ENCODE data around the gene SPINK2.

SPINK2 gene

DNA sequence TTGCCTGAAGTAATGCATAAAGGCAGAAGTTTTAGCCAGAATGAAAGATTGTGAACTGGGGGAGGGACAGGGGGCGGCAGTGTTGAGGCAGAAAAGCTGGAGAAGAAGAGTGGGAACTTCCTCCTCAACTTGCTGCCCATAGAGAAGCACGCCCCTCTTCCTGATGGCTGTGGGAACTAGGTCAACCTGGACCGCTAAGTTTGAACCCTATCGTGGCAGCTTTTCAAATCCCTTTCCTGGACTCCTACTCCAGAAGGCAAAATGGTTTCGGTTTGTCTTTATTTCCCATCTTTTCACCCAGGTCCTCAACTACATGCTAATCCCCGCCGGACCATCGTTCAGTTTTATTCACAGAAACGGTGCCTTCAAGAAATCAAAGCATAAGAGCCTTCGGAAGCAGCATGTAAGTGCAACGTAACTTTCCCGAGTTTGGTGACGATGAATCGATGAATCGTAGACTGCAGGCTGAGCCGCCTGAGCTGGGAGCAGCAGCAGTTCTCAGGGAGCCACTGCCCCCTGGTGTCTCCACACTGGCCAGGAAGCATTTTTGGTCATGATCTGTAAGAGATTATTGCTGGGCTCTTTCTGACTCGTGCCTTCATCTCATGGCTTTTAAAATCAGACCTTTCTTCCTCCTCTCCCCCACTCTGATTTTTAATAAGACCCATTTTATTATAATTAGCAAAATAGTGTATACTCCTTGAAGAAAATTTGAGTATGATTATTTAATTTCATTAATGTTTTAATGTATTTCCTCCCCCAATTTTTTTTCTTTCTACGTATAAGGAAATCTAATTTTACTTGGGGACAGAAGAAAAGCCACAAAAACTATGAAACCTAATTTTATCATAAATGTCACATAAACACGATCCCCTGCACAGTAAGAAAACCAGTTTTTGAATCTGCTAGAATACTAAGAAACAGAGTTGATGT lies 21.4 kb downstream of the SPINK2 start:
- DNase-seq = peak; percentile 6

DNA sequence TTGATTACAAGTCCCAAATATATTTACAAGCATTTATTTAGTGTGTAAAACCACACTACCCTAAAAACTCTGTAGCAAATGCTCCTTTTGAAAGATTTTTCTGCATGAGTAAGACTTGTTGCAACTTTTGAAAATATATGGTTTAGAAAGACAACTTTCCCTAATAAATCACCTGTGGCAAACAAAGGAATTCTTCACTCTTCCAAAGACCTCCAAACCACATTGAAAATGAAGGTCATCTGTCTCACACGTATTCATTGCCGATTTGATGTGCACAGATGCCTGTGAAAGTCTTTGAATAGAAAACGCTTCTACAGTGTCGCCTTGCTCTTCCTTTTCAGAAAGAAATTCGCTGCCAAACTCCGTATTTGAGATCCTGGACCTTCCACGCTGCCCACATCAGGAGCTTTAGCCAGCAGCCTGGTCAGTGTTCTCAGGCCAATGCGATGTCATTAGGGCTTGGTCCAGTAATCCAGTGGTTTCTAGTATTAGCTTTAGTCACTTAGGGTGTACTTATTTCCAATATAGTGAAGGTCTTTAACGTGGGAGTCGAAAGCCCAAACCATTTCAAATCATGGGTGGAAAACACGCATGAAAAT lies 22.2 kb downstream of the SPINK2 start:
- no peak for DNase-seq

- no peak for DNase-seq
Observed at GRCh38 chr4:56796211-56796610, 25.3 kb downstream of the SPINK2 start.

- no peak for DNase-seq
Observed at GRCh38 chr4:56791316-56791715, 30.2 kb downstream of the SPINK2 start.

GRCh38 chr4:56790691-56791091 lies 30.8 kb downstream of the SPINK2 start:
- no peak for DNase-seq

DNA sequence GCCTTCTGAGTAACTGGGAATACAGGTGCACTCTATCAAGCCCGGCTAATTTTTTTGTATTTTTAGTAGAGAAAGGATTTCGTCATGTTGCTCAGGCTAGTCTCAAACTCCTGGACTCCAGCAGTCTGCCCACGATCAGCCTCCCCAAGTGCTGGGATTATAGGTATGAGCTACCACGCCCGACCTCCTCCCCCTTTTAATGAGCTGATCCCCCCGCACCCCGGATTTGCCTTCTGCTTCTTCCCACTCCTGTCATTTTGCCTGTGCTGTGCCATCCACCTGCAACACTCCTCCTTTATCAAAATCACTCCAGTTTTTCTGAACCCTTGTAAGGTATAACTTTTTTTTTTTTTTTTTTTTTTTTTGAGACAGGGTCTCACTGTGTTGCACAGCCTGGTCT lies 33.4 kb downstream of the SPINK2 start:
- DNase-seq = no peak

DNA sequence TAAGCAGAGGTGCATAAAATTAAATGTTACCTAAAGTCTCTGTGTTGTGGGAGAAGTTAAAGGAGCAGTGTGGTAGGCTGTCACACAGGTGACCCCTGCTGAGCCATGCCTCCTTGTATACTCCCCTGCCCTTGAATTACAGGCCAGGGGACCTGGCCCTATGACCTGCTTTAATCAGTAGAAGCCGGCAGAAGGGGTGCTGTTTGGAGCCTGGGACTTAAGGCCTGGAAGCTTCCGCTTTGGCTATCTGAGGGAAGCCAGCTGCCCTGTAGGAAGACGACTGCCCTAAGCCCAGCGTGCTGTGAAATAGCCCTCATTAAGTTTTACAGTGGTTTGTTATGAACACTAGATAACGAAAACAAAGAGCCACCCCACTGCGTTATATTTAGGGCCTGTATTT lies 34.1 kb downstream of the SPINK2 start:
- no peak for DNase-seq

- no peak for DNase-seq
Observed at GRCh38 chr4:56786955-56787354, 34.5 kb downstream of the SPINK2 start.

GRCh38 chr4:56783986-56784385 lies 37.5 kb downstream of the SPINK2 start:
- no peak for DNase-seq

- DNase-seq = no peak
Observed at GRCh38 chr4:56782019-56782418, 39.5 kb downstream of the SPINK2 start.

DNA sequence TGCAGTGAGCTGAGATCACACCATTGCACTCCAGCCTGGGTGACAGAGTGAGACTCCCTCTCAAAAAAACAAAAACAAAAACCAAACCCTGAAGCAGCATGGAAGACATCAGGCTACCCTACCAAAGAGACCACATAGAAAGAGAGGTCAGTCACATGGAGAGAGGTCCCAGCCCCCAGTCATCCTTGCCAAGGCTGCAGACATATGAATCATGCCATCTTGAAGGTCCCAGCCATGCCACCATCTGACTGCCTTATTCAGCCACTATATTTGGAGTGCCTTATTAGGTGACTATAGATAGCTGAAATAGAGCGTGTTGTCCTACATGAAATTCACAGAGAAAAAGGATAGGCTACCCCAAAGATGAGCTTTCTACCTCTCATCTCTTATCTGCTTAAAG lies 48.2 kb downstream of the SPINK2 start:
- no peak for DNase-seq

DNA sequence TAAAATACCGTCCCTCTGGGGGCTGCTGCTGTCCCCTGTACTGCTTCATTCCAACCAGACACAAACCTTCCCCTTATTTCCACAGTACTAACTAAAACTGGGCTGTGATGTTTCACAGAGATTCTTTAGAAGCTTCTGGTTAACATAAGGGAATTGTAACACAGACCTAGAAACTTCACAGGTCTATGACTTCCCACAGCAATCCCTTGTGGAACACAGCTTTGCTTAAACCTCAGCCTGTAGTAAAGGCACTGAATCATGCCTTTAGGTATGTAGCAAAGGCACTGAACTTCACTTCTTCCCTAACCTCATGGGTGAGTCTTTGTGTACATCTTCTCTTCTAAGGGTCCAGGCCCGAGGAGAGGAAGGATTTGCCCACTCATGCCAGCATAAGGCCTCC lies 49.4 kb downstream of the SPINK2 start:
- no peak for DNase-seq

DNA sequence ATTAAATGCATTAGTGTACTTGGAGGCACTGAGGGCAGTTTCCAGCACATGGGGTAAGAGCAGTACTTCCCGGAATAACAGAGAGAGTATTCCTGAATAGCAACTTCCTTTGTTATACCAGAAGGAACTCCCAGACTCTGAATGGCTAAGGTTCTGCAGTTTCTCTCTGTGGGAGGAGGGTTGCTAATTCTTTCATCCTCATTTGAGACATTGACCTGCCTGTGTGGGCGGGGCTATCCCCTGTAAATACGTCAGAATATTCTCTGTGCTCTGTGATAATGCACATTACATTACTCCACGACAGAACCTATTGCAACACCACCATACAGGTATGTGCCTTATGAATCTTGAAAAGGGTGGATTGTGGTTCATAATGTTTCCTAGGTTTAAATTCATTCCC lies 52.7 kb downstream of the SPINK2 start:
- no peak for DNase-seq

DNA sequence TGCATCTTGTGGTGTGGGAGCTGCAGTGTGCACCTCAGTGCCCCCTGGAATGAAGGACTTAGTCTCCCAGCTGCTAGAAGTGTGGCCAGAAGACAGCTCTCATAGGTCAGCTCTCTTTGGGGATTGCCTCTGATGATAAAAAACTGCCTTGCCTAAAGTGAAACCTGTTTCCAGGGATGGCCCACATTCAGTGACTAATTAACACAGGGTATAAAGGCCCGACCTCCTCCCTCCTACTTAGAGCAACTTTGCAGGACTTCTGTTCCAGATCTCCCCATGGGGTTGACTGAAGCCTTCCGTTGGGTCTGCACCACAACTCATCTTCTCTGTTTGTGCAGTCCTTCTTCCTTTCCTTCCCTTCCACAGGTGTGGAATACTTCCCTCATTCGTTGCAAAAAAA lies 53.2 kb downstream of the SPINK2 start:
- DNase-seq = no peak

GRCh38 chr4:56767567-56767966 lies 53.9 kb downstream of the SPINK2 start:
- no peak for DNase-seq

DNA sequence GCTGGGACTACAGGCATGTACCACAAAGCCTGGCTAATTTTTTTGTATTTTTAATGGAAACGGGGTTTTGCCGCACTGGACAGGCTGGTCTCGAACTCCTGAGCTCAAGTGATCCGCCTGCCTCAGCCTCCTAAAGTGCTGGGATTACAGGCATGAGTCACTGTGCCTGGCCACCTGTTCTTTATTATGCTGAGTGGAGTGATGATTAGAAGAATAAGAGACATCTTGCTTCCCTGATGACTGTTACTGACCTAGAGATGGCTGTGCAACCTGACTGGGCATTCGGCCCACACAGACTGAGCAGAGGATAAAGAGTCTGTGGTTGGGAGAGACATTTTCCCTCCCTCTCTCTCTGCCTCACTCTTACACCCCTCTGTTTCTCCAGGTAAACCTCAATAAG lies 56.7 kb downstream of the SPINK2 start:
- no peak for DNase-seq

GRCh38 chr4:56764223-56764622 lies 57.3 kb downstream of the SPINK2 start:
- DNase-seq = no peak

DNA sequence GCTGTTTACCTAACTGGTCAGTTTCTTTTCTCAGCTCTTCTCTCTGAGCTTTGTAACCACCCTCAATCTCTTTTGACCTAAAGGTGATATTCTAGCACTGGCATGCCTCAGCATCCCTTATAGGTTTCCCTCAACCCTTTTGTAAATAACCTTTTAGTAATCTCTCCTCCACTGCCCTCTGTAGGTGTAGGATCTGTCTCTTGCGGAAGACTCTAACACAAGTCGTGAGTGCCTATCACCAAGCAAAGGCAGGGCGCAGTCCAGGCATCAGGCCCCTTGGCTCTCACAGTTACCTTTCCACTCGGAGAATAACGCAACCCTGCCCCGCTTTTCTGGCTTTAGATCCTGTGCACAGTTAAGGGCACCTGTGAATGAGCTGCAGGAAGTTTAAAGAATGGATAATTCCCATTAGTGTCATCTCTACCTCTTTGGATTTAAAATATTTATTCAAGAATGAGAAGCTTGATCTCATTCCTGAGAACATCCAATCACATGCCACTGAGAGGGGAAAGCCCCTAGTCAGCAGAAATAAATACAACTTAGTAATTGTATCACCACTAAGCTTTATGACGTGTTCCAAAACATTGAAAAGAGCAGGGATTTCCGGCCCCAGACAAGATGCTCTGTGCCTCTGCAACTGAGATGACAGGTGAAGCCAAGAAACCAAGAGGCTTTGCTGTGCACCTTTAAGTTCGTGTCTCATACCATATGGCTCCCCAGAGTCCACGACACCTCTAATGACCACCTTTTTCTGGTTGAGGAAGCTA lies 58.8 kb downstream of the SPINK2 start:
- no peak for DNase-seq

- no peak for DNase-seq
Observed at GRCh38 chr4:56760183-56760582, 61.3 kb downstream of the SPINK2 start.

Data from NCI-H1436 treated with DMSO at 0.1 percent for 48 hours (cell line).